ENCODE results near the gene BTG4. TPM values are rescaled to one million over a fixed set of nuclear protein-coding genes. Genes with fewer than 3 reads are reported as not detected.

BTG4 gene
- total RNA-seq, 6 donors from 2014 or later, result 0.24 to 4.1 (median 1.1) TPM; not detected in 3

DNA sequence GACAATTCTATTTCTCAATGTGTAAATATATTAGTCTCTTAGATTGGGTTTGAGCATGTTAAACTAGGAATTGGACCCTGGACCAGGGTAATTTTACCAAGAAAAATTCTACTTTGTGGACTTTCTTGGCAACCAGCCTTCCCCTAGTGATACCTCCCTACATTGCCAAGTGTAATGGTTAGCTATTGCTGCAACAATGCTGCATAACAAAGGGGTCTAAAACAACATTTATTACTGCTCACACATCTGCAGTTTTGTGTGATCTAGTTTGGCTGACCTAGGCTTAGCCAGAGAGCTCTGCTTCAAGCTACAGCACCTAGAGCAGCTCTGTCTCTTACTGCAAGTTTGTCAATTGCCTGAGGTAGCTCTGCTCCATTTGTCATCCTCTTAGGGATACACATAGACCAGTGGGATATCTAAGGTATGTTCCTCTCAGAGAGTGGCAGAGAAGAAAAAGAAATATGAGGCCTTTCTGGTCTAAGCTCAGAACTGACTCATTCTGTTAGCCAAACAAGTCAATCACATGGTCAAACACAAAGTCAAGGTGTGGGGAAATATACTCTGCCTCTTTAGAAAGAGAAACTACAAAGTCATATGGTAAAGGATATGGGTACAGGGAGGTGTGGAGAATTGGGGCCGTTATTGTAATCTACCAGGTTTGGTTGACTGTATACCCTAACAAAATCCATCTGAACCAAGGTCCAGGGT, 26.4 kb upstream of the BTG4 start:
- H3K27ac ChIP-seq, result no peak overlapping the region
- H3K9me3 ChIP-seq, result no peaks in the 10 kb centered on the region
- H3K4me3 ChIP-seq, result no peak overlapping the region
- H3K4me1 ChIP-seq, result peaks cover 15 to 29% (median 20%) of the 10 kb centered on the region in 4 donors
- ATAC-seq (ENCODE audit: low FRiP score in 2 of 2), result no peak
- DNase-seq, result no peak
- TF ChIP-seq POLR2A (IDR thresholded peaks at IDR 0.05), result no peak
- TF ChIP-seq, protein P1, sequence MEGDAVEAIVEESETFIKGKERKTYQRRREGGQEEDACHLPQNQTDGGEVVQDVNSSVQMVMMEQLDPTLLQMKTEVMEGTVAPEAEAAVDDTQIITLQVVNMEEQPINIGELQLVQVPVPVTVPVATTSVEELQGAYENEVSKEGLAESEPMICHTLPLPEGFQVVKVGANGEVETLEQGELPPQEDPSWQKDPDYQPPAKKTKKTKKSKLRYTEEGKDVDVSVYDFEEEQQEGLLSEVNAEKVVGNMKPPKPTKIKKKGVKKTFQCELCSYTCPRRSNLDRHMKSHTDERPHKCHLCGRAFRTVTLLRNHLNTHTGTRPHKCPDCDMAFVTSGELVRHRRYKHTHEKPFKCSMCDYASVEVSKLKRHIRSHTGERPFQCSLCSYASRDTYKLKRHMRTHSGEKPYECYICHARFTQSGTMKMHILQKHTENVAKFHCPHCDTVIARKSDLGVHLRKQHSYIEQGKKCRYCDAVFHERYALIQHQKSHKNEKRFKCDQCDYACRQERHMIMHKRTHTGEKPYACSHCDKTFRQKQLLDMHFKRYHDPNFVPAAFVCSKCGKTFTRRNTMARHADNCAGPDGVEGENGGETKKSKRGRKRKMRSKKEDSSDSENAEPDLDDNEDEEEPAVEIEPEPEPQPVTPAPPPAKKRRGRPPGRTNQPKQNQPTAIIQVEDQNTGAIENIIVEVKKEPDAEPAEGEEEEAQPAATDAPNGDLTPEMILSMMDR (IDR thresholded peaks at IDR 0.05), result no peak
- TF ChIP-seq POLR2AphosphoS5 (IDR thresholded peaks at IDR 0.05), result no peak
- no peak for TF ChIP-seq EP300 (IDR thresholded peaks at IDR 0.05)
- peaks cover 0 to 12% (median 5%) of the 10 kb centered on the region in 4 donors for H3K27me3 ChIP-seq
- WGBS, 2 donors, result 81 to 92% methylated on average over 1 of the region's 1 CpG
- no peaks in the 10 kb centered on the region for H3K36me3 ChIP-seq

DNA sequence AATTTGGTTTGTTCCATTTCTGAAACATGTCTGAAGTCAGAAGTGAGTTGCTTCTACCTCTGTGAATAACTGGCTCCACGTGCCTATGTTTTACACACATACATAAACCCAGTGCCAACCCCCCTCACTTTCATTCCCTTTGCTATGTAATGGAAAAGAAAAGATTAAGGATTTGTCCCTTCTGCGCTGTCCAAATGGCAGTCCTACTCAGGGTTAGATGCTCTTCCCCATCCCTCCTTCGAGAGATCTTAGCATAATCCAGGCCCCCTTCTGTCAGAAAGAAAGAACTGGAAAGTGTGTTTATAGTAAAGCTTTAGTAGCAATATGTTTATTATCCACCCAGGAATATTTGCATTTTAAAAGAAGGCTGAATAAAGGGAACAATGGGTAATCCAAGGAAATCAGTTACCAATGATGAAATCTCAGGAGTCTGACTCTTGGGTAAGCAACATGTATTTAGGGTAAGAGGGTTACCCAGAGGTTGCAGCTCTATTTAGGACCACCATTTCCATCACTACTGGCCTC, 25.2 kb upstream of the BTG4 start:
- H3K27ac ChIP-seq, result no peak overlapping the region
- no peak for ATAC-seq (ENCODE audit: low FRiP score in 2 of 2)
- peaks cover 15 to 29% (median 19%) of the 10 kb centered on the region in 4 donors for H3K4me1 ChIP-seq
- TF ChIP-seq POLR2A (IDR thresholded peaks at IDR 0.05) (no peak), EP300 (IDR thresholded peaks at IDR 0.05) (no peak), POLR2AphosphoS5 (IDR thresholded peaks at IDR 0.05) (no peak)
- TF ChIP-seq, protein P1 (IDR thresholded peaks at IDR 0.05), result no peak
- DNase-seq, result no peak
- H3K9me3 ChIP-seq, result no peaks in the 10 kb centered on the region
- no peak overlapping the region for H3K4me3 ChIP-seq
- no peaks in the 10 kb centered on the region for H3K36me3 ChIP-seq
- WGBS, 2 donors, result 84 to 94% methylated on average over 3 of the region's 3 CpGs
- peaks cover 0 to 12% (median 5%) of the 10 kb centered on the region in 4 donors for H3K27me3 ChIP-seq

DNA sequence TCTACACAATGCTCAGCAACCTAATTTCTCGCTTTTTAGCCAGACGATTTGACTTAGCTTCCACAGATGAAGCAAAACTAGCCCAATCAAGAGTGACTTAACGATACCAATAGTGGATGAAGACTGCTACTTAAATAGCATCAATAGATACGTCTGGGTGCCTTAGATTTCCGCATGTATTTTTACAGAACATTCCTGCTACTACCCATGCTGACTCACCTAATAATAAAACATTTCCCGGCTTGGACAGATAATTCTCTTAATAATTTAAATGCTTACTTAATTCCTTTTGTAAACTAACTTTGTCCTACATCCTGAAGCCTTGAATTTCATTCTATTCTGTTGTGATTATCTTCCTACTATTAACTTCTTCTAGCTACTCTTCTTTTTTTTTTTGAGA, 23.1 kb upstream of the BTG4 start:
- 83 to 92% methylated on average over 6 of the region's 6 CpGs for WGBS, 2 donors
- ATAC-seq (ENCODE audit: low FRiP score in 2 of 2) (no peak), DNase-seq (no peak)
- Histone ChIP-seq H3K27me3 (peaks cover 0 to 3% (median 0%) of the 10 kb centered on the region in 4 donors), H3K27ac (no peak overlapping the region), H3K4me1 (peaks cover 4 to 12% (median 9%) of the 10 kb centered on the region in 4 donors), H3K9me3 (no peaks in the 10 kb centered on the region), H3K4me3 (no peak overlapping the region), H3K36me3 (no peaks in the 10 kb centered on the region)
- TF ChIP-seq EP300 (IDR thresholded peaks at IDR 0.05) (no peak), POLR2AphosphoS5 (IDR thresholded peaks at IDR 0.05) (no peak), POLR2A (IDR thresholded peaks at IDR 0.05) (no peak)
- TF ChIP-seq, protein P1 (IDR thresholded peaks at IDR 0.05), result no peak

DNA sequence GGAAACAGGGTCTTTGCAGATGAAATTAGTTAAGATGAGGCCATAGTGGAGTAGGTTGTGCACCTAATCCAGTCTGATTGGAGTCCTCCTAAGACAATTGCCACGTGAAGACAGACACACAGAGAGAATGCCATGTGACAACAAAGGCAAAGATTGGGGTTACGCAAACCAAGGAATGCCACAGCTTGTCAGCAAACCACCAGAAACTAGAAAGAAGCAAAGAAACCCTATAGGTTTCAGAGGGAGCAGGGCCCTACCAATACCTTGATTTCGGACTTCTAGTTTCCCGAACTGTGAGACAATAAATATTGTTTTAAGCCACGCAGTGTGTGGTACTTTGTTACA, 20.2 kb upstream of the BTG4 start:
- WGBS, 2 donors, result 78 to 83% methylated on average over 5 of the region's 5 CpGs
- TF ChIP-seq POLR2A (IDR thresholded peaks at IDR 0.05), result no peak
- TF ChIP-seq, protein P1 (IDR thresholded peaks at IDR 0.05), result no peak
- Histone ChIP-seq H3K4me1 (no peaks in the 10 kb centered on the region), H3K27me3 (no peaks in the 10 kb centered on the region), H3K9me3 (no peaks in the 10 kb centered on the region), H3K27ac (no peak overlapping the region), H3K36me3 (no peaks in the 10 kb centered on the region), H3K4me3 (no peak overlapping the region)
- ATAC-seq (ENCODE audit: low FRiP score in 2 of 2) (no peak), DNase-seq (no peak)

All from upper lobe of left lung (tissue), 6 donors.